CD4-positive, CD25-positive, alpha-beta regulatory T cell (primary cell): Measurements from ENCODE around the gene ITGA11. TPM values are rescaled to one million over a fixed set of nuclear protein-coding genes. Genes with fewer than 3 reads are reported as not detected.

Source experiments
- ATAC-seq, 2 donors: fragments of 150-1000 bp; cut with Tn5 transposase; one replicate each; pipeline ENCODE4 v1.10.0; 2021; ENCODE audit warnings: low read depth in 2 of 2, moderate number of reproducible peaks in 2 of 2, moderate library complexity in 1 of 2
- DNase-seq, 3 donors: peaks; one replicate each; pipeline versions ENCODE4 v3.0.0 to v3.0.0-alpha.2; 2012 to 2022; ENCODE audit warnings: mixed read lengths in 1 of 3
- H3K27ac ChIP-seq: one replicate; pipeline ENCODE4 v1.7.0; 2013; ENCODE audit warnings: mild to moderate bottlenecking, low read length; ENCODE audit not compliant: insufficient read depth, poor library complexity, severe bottlenecking
- H3K27me3 ChIP-seq: one replicate; pipeline ENCODE4 v1.7.0; 2013; ENCODE audit warnings: low read length; ENCODE audit not compliant: control insufficient read depth, insufficient read depth
- H3K36me3 ChIP-seq: one replicate; pipeline ENCODE4 v1.7.0; 2013; ENCODE audit warnings: mild to moderate bottlenecking, low read length, moderate library complexity; ENCODE audit not compliant: control insufficient read depth, insufficient read depth
- H3K4me1 ChIP-seq: 2 replicates; pipeline ENCODE4 v1.7.0; 2013; ENCODE audit warnings: mild to moderate bottlenecking, low read length; ENCODE audit not compliant: insufficient read depth, control insufficient read depth, poor library complexity, severe bottlenecking
- H3K4me3 ChIP-seq: one replicate; pipeline ENCODE4 v1.7.0; 2013; ENCODE audit warnings: low read depth, mild to moderate bottlenecking, low read length, moderate library complexity
- H3K9me3 ChIP-seq, 2 experiments: 1 replicate in 1 of 2; 2 replicates in 1 of 2; pipeline ENCODE4 v1.7.0; 2013; ENCODE audit warnings: low read length in 2 of 2, mild to moderate bottlenecking in 1 of 2, moderate library complexity in 1 of 2; ENCODE audit not compliant: control insufficient read depth in 2 of 2
- H3K27ac Mint-ChIP-seq, 3 donors: one replicate each; pipeline ENCODE4 v1.8.0; 2020 to 2022; ENCODE audit warnings: mild to moderate bottlenecking in 3 of 3, mixed read lengths in 3 of 3, moderate library complexity in 2 of 3
- H3K27me3 Mint-ChIP-seq: one replicate; pipeline ENCODE4 v1.8.0; 2022; ENCODE audit warnings: mild to moderate bottlenecking, mixed read lengths
- H3K36me3 Mint-ChIP-seq: one replicate; pipeline ENCODE4 v1.8.0; 2020; ENCODE audit warnings: mixed read lengths
- H3K4me1 Mint-ChIP-seq, 4 donors: one replicate each; pipeline ENCODE4 v1.8.0; 2020 to 2022; ENCODE audit warnings: mixed read lengths in 4 of 4, mild to moderate bottlenecking in 1 of 4
- H3K4me3 Mint-ChIP-seq, 4 donors: one replicate each; pipeline ENCODE4 v1.8.0; 2020 to 2022; ENCODE audit warnings: mild to moderate bottlenecking in 4 of 4, mixed read lengths in 4 of 4, moderate library complexity in 3 of 4
- H3K9me3 Mint-ChIP-seq, 7 donors: one replicate each; pipeline ENCODE4 v1.8.0; 2020 to 2022; ENCODE audit warnings: mixed read lengths in 7 of 7, mild to moderate bottlenecking in 3 of 7, moderate library complexity in 2 of 7
- polyA plus RNA-seq, 4 donors: library from polyadenylated mRNA; unstranded; fragments of 300-500 nt; fragmentation: Illumina TruSeq; gene quantifications; one replicate each; pipeline ENCODE4 v1.2.3, GENCODE V29; 2021
- total RNA-seq: library from RNA; stranded (reverse); gene quantifications from one replicate; pipeline ENCODE4 v1.2.3, GENCODE V29; 2022

The ITGA11 gene
- total and polyA plus RNA-seq, 5 donors from 2014 or later: 0.02 to 0.05 TPM; not detected in 3

DNA sequence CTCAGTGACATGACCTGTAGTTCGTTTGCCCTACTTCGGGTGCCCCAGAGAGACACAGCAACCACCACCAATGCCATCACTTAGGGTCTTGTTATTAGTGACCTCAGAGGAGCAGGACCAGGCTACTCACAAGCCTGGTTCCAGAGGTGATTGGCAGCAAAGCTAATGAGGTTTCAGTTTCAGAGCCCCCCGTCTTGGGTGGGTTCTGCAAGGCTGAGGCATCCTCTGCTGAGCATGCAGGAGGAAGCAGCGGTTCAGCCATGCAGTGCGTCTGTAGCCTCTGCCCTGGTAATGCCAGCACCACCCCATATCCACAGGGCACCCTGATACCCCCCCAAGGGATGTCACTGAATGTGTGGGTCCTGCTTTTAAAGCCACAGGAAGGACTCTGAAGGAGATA is 39.0 kb upstream of the ITGA11 start:
- Mint-ChIP-seq H3K9me3 (peaks cover 0 to 5% (median 0%) of the 10 kb centered on the region in 7 donors), H3K4me1 (no peaks in the 10 kb centered on the region), H3K4me3 (no peak overlapping the region), H3K36me3 (no peaks in the 10 kb centered on the region), H3K27me3 (peaks cover 24% of the 10 kb centered on the region), H3K27ac (no peak overlapping the region)
- Histone ChIP-seq H3K36me3 (no peaks in the 10 kb centered on the region), H3K4me3 (no peak overlapping the region), H3K9me3 (no peaks in the 10 kb centered on the region), H3K27me3 (peaks cover 2% of the 10 kb centered on the region), H3K4me1 (no peaks in the 10 kb centered on the region), H3K27ac (no peak overlapping the region)
- no peak for ATAC-seq
- DNase-seq: no peak

DNA sequence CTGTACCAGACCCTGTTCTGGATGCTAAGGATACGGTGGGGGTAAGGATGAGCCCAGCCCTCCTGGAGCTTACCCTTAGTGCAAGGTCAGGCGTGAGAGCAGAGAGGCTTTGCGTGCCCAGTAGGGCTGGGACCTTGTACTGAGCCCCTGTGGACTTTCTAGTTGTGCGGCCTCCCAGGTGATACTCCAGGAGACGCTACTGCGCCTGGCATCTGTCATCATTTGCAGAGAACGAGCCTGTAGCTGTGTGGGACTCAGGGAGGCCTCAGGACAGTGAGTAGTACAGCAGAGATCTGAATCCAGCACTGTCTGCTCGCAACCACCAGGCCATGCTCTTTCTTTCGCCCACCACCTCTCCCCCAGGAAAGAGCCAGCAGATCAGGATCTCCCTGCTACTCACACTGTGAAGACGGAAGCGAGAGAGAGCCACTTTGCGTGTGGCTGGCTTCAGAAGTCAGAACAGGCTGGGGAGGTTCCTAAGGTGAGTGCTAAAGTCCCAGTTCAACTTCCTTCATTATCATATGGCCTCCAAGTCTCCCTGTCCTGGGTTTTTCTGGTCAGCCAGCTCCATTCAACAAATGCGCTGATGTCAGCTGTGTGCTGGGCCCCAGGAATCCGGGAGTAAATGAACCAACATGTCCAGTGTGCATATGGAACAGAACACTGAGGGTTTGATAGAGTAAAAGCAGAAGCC is 38.2 kb upstream of the ITGA11 start:
- Mint-ChIP-seq H3K4me1 (no peaks in the 10 kb centered on the region), H3K36me3 (no peaks in the 10 kb centered on the region), H3K9me3 (peaks cover 0 to 2% (median 0%) of the 10 kb centered on the region in 7 donors), H3K27me3 (peaks cover 24% of the 10 kb centered on the region), H3K27ac (no peak overlapping the region), H3K4me3 (no peak overlapping the region)
- ATAC-seq: no peak
- Histone ChIP-seq H3K36me3 (no peaks in the 10 kb centered on the region), H3K4me1 (no peaks in the 10 kb centered on the region), H3K4me3 (no peak overlapping the region), H3K9me3 (no peaks in the 10 kb centered on the region), H3K27ac (no peak overlapping the region), H3K27me3 (peaks cover 2% of the 10 kb centered on the region)
- DNase-seq: no peak

DNA sequence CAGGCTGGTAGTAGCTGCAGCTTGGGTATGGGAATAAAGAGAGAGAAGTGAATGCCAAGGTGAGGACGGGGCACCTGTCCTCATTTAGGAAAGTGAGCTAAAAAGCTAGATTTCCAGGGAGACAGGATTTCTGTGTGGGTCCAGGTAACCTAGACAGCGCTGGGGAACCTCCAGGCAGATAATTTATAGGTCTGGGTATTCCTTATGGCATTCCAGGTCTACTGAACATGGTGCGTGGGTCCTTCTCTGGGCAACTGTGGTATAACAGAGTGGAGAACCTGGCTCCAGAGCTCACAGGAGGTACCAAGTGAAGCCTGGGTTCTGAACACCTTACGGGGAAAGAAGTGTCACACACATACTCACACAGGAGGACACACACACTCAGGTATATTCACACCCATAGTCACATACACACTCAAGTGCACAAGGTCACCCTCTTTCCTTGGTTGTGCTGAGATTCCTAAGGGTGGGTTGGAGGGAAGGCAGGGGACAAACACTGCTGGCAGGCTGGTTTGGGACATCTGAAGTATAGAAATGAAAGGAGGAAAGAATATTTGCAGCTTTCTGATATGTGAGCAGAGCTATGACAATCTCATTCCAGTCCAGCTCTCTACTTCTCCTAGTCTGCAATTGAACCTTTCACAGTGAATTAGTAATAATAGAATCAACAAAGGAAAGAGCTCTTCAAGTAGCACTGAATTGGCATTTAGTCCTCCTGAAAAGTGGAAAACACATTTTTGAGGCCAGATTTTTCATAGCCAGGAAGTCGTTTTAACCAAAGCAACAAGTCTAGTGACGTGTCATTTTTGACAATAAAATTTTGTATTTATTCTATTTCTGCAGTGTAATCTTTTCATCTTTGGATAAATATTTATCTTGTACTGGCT is 37.4 kb upstream of the ITGA11 start:
- ATAC-seq (no peak), DNase-seq (no peak)
- peaks cover 24% of the 10 kb centered on the region for H3K27me3 Mint-ChIP-seq
- Histone ChIP-seq H3K9me3 (no peaks in the 10 kb centered on the region), H3K4me3 (no peak overlapping the region), H3K27me3 (peaks cover under 1% of the 10 kb centered on the region), H3K27ac (no peak overlapping the region), H3K36me3 (no peaks in the 10 kb centered on the region), H3K4me1 (no peaks in the 10 kb centered on the region)
- H3K4me1 Mint-ChIP-seq: no peaks in the 10 kb centered on the region
- peaks cover 0 to 2% (median 0%) of the 10 kb centered on the region in 7 donors for H3K9me3 Mint-ChIP-seq
- H3K27ac Mint-ChIP-seq: no peak overlapping the region
- H3K36me3 Mint-ChIP-seq: no peaks in the 10 kb centered on the region
- H3K4me3 Mint-ChIP-seq: no peak overlapping the region

DNA sequence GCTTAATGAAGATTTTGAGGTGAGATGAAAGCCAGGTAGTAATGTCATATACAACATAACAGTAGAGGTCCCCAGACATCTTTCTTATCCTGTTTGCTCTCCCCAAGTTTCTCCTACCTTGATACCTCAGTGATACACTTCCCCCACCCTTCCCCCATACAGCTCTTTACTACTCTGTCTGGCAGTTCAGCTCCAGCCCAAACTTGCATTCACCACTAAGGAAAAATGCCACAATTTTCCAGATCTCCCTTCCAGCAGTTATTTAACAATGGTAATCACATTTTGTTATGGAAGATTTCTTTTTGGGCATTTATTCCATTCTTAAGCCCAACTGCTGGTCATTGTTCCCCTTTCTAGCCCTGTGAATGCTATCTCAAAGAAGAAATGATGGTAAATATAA is 34.9 kb upstream of the ITGA11 start:
- no peaks in the 10 kb centered on the region for H3K4me1 ChIP-seq
- no peak overlapping the region for H3K4me3 Mint-ChIP-seq
- H3K9me3 ChIP-seq: no peaks in the 10 kb centered on the region
- H3K4me3 ChIP-seq: no peak overlapping the region
- no peak overlapping the region for H3K27ac Mint-ChIP-seq
- no peaks in the 10 kb centered on the region for H3K27me3 ChIP-seq
- no peaks in the 10 kb centered on the region for H3K36me3 Mint-ChIP-seq
- H3K9me3 Mint-ChIP-seq: no peaks in the 10 kb centered on the region
- H3K27ac ChIP-seq: no peak overlapping the region
- no peaks in the 10 kb centered on the region for H3K4me1 Mint-ChIP-seq
- H3K27me3 Mint-ChIP-seq: peaks cover 15% of the 10 kb centered on the region
- ATAC-seq: no peak
- DNase-seq: no peak
- no peaks in the 10 kb centered on the region for H3K36me3 ChIP-seq

DNA sequence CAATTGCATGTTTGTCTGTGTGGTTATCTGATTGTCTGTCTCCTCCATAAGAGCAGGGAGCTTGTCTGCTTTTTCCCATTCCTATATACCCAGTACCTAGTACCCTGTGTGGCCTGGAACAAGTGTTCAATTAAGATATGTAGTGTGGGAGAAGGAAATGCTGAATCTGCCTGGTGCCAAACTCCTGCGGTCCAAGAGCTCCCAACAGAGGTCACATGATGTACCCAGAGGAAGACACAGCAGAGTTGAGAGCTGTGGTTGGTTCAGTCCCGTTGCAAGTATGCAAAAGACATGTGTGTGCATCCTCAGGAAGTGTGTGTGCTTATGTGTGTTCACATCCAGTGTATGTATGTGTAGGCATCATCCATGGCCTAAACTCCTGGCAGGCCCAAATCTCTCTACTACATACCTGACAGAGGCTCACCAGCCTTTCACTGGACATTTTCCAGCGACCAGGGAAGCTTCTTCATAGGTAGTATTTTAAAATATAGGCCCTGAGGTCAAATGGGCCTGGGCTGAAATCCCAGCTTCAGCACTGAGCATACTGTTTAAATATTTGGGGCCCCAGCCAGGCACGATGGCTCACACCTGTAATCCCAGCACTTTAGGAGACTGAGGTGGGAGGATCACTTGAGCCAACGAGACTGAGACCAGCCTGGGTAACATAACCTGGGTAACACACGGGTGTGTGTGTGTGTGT is 34.0 kb upstream of the ITGA11 start:
- no peak overlapping the region for H3K4me3 ChIP-seq
- ATAC-seq (no peak), DNase-seq (no peak)
- no peaks in the 10 kb centered on the region for H3K36me3 ChIP-seq
- no peaks in the 10 kb centered on the region for H3K4me1 ChIP-seq
- H3K9me3 Mint-ChIP-seq: no peaks in the 10 kb centered on the region
- no peaks in the 10 kb centered on the region for H3K27me3 ChIP-seq
- no peaks in the 10 kb centered on the region for H3K4me1 Mint-ChIP-seq
- H3K27ac Mint-ChIP-seq: no peak overlapping the region
- no peaks in the 10 kb centered on the region for H3K36me3 Mint-ChIP-seq
- no peak overlapping the region for H3K27ac ChIP-seq
- peaks cover 15% of the 10 kb centered on the region for H3K27me3 Mint-ChIP-seq
- H3K4me3 Mint-ChIP-seq: no peak overlapping the region
- no peaks in the 10 kb centered on the region for H3K9me3 ChIP-seq

DNA sequence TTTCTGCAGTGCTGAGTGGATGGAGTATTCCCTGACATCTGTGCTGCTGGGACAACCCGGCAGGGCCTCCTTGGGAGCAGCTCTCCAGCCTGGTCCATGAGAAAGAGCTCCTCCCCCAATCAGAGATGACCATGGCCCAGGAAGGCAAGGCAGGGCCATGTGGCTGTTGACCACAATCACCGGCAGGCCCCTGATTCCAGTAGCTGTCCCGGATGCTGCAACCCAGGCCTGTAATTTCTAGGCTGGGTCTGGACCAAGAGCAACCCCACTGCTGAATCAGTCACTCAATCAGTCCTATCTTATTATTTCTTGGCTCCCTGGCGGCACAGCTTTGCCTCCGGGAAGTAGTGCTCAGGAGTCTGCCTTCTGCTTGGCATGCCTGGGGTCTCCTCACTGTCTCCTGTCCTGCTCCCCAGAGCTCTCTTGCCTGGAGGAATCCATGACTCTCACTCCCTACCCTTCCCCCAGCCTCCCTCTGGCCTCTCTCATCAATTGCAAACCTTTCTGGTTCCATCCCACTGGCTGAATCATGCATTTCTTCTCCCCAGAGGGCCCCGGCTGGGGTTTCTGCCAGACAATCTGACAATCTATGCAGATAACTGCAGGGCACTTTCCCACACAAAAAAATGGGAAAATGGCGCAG is 32.6 kb upstream of the ITGA11 start:
- H3K36me3 Mint-ChIP-seq: no peaks in the 10 kb centered on the region
- no peaks in the 10 kb centered on the region for H3K4me1 Mint-ChIP-seq
- H3K27ac Mint-ChIP-seq: no peak overlapping the region

DNA sequence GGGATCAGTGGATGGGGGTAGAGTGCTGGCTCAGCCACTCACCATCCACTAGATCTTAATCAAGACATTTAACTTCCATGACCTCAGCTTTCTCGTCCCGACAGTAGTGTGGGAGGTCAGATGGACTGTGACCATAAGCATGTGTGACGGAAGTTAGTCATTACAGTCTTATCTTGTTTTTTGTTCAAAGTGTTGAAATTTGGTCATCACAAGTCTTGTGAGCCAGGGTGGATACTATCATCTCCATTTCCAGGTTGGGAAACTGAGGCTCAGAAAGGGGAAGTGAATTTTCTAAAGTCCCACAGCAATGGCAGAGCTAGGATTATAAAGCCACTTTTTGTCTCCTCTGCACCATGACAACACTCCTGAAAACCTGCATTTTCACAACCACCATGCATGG is 32.0 kb upstream of the ITGA11 start:
- no peak for ATAC-seq
- no peaks in the 10 kb centered on the region for H3K36me3 ChIP-seq
- H3K9me3 ChIP-seq: no peaks in the 10 kb centered on the region
- Mint-ChIP-seq H3K4me1 (no peaks in the 10 kb centered on the region), H3K4me3 (no peak overlapping the region), H3K9me3 (peaks cover 0 to 3% (median 0%) of the 10 kb centered on the region in 7 donors), H3K27ac (no peak overlapping the region), H3K36me3 (no peaks in the 10 kb centered on the region), H3K27me3 (peaks cover 15% of the 10 kb centered on the region)
- H3K4me1 ChIP-seq: no peaks in the 10 kb centered on the region
- no peak overlapping the region for H3K27ac ChIP-seq
- no peak for DNase-seq
- no peaks in the 10 kb centered on the region for H3K27me3 ChIP-seq
- no peak overlapping the region for H3K4me3 ChIP-seq

More for the DNA sequence above, 32.6 kb upstream of the ITGA11 start:
- ATAC-seq: no peak
- Histone ChIP-seq H3K27ac (no peak overlapping the region), H3K9me3 (no peaks in the 10 kb centered on the region), H3K27me3 (no peaks in the 10 kb centered on the region), H3K4me1 (no peaks in the 10 kb centered on the region), H3K4me3 (no peak overlapping the region), H3K36me3 (no peaks in the 10 kb centered on the region)
- peaks cover 0 to 3% (median 0%) of the 10 kb centered on the region in 7 donors for H3K9me3 Mint-ChIP-seq
- H3K4me3 Mint-ChIP-seq: no peak overlapping the region
- H3K27me3 Mint-ChIP-seq: peaks cover 15% of the 10 kb centered on the region
- no peak for DNase-seq
